NB4 (cell line): Measurements from ENCODE around the gene CES3.

Source experiments
- POLR2A ChIP-seq: IDR thresholded peaks from 2 replicates; pipeline ENCODE4 v1.6.1; 2011; ENCODE audit warnings: mild to moderate bottlenecking; ENCODE audit not compliant: insufficient read length; ENCODE audit errors: extremely low read depth
- TF ChIP-seq, protein P1 (sequence below): IDR thresholded peaks from one replicate; pipeline ENCODE4 v1.5.1; 2012; ENCODE audit warnings: low read depth, low read length

DNA sequence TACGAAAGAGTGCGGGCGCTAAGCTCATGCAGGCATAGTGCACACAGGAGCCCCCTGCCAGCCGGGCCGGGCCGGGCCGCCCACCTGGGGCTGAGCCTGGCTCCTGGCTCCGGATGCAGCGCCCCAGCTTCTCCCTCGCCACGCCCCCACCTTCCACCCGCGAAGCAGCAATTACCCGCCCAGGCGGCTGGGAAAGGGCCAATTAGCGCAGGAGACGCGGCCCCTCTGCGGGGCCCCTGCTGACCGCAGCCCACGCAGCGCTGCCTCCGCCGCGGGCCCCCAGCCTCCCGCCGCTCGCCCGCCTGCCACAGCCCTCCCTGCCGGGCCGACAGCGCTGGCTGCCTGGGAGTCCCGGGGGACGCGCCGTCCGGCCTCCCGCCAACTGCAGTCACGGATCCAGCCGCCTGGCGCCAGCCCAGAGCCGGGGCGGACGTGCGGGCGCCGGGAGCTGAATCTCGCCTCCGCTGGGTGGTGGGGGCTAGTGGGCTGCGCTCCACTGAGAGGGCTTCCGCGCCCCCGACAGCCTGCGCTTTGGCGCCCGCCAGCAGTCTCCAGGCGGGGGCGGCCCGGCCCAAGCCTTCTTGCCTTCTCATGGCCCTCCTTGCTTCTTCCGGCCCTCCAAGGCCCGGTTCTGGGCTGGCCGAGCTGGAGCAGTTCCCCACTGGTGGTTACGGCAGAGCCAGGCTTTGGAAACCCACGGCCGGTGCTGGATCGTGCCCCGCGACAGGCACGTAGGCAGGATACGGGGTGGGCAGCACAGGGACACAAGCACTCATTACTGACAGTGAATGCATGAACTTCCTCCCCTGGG, 53.0 kb downstream of the CES3 start:
- no peak for TF ChIP-seq POLR2A
- TF ChIP-seq, protein P1, sequence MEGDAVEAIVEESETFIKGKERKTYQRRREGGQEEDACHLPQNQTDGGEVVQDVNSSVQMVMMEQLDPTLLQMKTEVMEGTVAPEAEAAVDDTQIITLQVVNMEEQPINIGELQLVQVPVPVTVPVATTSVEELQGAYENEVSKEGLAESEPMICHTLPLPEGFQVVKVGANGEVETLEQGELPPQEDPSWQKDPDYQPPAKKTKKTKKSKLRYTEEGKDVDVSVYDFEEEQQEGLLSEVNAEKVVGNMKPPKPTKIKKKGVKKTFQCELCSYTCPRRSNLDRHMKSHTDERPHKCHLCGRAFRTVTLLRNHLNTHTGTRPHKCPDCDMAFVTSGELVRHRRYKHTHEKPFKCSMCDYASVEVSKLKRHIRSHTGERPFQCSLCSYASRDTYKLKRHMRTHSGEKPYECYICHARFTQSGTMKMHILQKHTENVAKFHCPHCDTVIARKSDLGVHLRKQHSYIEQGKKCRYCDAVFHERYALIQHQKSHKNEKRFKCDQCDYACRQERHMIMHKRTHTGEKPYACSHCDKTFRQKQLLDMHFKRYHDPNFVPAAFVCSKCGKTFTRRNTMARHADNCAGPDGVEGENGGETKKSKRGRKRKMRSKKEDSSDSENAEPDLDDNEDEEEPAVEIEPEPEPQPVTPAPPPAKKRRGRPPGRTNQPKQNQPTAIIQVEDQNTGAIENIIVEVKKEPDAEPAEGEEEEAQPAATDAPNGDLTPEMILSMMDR, result no peak
